OCI-LY1 (cell line): ENCODE data around the gene CMTR2.

Experiments
- EZH2 ChIP-seq: fragments of 200-600 bp; sonication (generic), shearing (Covaris generic); IDR thresholded peaks from 2 replicates; pipeline ENCODE4 v1.8.0; 2017; ENCODE audit warnings: borderline replicate concordance, mixed run types, mild to moderate bottlenecking, antibody characterized with exemption, low read length, moderate library complexity, mixed read lengths
- TF ChIP-seq, protein P1 (sequence below): fragments of 200-600 bp; sonication (generic), shearing (Covaris generic); IDR thresholded peaks from 2 replicates; pipeline ENCODE4 v1.5.1; 2017; ENCODE audit warnings: mild to moderate bottlenecking, antibody characterized with exemption, low read length, moderate library complexity, mixed read lengths

DNA sequence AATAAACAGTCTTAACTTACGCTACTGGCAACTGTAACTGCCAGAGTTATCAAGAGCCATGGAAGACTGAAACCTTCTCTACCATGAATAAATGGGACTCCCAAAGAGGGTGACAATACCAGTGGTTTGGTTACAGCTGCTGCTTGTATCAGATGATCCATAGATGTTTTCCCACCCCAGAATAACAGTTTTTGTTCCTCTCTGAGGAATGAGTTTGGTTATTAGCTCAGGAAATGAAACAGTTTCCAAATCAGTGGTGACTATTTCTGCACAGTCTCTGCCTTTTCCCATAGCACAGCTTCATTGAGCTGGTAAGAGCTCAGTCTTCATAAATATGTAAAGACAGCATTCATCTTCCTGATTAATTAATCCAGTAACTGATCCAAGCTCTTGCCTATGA is 44.7 kb downstream of the CMTR2 start:
- TF ChIP-seq, protein P1, sequence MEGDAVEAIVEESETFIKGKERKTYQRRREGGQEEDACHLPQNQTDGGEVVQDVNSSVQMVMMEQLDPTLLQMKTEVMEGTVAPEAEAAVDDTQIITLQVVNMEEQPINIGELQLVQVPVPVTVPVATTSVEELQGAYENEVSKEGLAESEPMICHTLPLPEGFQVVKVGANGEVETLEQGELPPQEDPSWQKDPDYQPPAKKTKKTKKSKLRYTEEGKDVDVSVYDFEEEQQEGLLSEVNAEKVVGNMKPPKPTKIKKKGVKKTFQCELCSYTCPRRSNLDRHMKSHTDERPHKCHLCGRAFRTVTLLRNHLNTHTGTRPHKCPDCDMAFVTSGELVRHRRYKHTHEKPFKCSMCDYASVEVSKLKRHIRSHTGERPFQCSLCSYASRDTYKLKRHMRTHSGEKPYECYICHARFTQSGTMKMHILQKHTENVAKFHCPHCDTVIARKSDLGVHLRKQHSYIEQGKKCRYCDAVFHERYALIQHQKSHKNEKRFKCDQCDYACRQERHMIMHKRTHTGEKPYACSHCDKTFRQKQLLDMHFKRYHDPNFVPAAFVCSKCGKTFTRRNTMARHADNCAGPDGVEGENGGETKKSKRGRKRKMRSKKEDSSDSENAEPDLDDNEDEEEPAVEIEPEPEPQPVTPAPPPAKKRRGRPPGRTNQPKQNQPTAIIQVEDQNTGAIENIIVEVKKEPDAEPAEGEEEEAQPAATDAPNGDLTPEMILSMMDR, result no peak
- no peak for TF ChIP-seq EZH2
